SK-N-SH (cell line): ENCODE results near the gene CPLANE1.
"Not testable (repeated sequence)": the region's sequence is repeated elsewhere in the genome, so short reads cannot be mapped to it uniquely, and the experiment has no call there.

ENCODE experiments used
- CTCF ChIP-seq: fragments of 200-600 bp; sonication (generic); IDR thresholded peaks from 2 replicates; pipeline ENCODE4 v1.6.1; 2017; ENCODE audit warnings: antibody characterized with exemption, mild to moderate bottlenecking, moderate library complexity
- EZH2phosphoT487 ChIP-seq: fragments of 200-600 bp; sonication (generic); IDR thresholded peaks from 2 replicates; pipeline ENCODE4 v1.6.1; 2017; ENCODE audit warnings: low read depth, mixed run types, mild to moderate bottlenecking, antibody characterized with exemption, moderate library complexity, borderline replicate concordance
- POLR2AphosphoS5 ChIP-seq: IDR thresholded peaks from 2 replicates; pipeline ENCODE4 v1.6.1; 2012; ENCODE audit warnings: low read depth, low read length
- RAD21 ChIP-seq: IDR thresholded peaks from 2 replicates; pipeline ENCODE4 v1.6.1; 2012; ENCODE audit warnings: mild to moderate bottlenecking, low read length
- RXRA ChIP-seq: IDR thresholded peaks from 2 replicates; pipeline ENCODE4 v1.4.0; 2012; ENCODE audit warnings: low read depth, mild to moderate bottlenecking, borderline replicate concordance
- SIN3A ChIP-seq: IDR thresholded peaks from 2 replicates; pipeline ENCODE4 v1.6.1; 2012; ENCODE audit warnings: low read depth, mild to moderate bottlenecking, low read length, moderate library complexity, borderline replicate concordance

- not testable (repeated sequence) for TF ChIP-seq POLR2AphosphoS5, EZH2phosphoT487, CTCF, RAD21, RXRA, SIN3A
Observed at GRCh38 chr5:37086026-37086425, 163.2 kb downstream of the CPLANE1 start.
